HG02852 (cell line): Measurements from ENCODE around the gene CHST15.

ENCODE experiments used
- ATAC-seq: cut with Tn5 transposase; IDR thresholded peaks from one replicate; pipeline ENCODE4 v1.9.1; 2021; ENCODE audit warnings: mild to moderate bottlenecking, moderate library complexity; ENCODE audit not compliant: unreplicated experiment

CHST15 gene

DNA sequence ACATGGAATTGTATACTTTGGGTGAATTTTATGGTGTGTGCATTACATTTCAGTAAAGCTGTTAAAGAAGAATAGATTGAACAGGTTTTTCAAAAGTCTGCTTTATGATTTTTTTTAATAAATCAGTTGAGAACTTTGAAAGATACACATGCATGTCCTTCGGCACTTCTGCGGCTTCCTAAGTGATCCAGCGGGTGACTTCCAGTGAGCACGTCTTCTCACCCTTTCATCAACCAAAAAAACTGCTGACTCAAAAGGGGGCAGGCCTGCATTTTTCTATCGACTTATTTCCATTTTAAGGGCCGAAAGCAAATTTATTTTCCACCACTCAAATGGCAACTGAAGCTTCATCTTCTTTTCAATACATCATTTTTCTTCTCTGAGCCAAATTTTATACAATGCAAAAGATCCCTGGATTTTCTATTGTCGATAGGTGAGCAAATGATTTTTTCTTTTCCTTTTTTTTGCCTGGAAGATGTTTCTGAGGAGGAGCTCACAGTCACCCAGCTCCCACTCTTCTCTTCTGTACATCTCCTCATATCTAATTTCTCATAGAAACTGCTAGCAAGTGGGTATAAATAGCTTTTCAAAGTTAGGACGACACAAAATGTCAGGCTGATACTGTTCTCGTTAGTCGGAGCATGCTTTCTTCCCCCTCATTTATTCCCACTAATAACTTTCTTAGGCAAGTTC is 10.2 kb downstream of the CHST15 start:
- no peak for ATAC-seq

DNA sequence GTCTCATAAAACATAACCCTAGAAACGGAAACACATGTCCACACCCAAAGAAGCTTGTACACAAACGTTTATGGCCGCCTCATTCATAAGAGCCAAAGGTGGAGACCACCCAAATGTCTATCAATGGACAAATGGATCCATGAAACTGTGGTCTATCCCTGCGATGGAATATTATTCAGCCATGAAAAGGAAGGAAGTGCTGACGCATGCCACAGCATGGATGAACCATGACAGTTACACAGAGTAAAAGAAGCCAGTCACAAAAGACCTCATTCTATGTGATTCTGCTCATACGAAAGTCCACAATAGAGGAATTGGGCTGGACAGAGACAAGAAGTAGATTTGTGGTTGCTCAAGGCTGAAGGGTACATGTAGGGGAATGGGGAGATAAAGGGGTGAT is 10.8 kb downstream of the CHST15 start:
- no peak for ATAC-seq

DNA sequence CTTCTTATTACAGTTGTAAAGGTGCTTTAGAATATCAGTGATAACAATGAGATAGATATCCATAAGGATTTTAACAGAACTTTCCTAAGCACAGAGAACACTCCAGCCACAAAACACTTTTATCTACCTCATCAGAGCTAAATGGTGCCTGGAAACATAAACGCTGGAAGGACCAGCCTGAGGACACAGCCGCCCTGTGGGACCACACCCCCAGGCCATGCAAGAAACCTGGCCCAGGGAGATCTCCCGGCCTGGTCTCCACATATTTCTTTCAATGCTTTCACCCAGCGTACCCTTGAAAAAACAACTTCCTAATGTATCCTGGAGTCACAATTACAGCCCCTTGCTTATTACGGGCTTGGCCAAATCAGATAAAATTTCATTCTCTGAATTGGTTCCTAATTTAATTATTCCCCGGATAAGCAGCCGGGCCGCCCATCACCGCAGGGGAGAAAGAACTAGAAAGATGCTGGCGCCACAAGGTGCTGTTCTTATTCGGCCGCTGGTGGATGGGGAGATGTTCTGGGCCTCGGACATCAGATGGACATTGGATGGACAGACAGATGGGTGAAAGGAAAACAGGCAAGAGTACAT is 11.8 kb downstream of the CHST15 start:
- ATAC-seq: no peak

DNA sequence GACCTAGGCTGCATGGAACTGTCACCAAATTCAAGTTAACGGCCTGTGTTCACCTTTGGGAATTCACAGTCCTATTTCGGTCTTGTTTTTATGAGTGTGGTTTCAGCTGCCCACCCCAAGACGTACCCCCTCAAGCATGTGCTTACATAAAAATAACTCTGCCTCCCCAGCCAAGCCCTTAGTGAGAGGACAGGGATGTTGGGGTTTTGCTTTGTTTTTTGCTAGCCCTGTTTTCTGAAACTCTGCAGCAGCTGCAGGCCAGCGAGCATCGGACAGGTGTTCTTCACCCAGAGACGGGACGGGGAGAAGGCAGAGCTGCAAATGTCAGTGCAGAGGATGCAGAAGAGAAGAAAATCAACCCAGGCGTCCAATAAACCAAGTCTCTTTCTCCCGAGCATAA is 13.5 kb downstream of the CHST15 start:
- ATAC-seq: no peak

DNA sequence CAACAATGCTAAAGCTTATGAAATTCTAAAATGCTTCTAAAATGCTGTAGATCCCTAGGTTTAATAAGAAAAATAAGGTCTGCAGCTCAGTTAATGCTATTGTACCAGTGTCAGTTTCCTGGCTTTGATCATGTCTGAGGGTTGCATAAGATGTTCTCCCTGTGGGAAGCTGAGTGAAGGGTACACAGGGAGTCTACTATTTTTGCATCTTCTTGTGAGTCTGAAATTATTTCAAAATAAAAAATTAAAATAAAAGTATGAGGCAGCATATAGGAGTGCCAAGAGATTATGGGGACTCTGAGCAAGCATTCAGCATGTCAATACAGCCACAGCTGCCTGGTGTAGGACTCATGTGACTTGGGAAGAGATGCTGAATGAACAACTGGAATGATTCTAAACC is 14.7 kb downstream of the CHST15 start:
- no peak for ATAC-seq

DNA sequence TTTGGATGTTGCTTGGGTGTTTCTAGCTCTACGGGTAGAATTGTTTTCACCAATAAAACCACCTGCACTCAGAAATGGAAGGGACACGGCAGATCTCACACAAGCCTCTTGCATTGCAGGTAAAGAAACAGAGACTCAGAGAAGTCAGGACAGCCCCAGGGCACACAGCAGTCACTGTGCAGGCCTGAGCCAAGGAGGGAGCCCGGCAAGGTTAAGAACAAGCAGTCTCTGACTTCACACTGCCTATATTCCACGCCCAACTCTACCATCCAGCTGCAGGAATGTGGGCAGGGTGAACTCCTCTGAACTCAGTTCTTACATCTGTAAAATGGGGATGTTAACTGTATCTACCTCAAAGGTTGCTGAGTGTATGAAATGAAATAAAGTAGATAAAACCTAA is 15.4 kb downstream of the CHST15 start:
- no peak for ATAC-seq

DNA sequence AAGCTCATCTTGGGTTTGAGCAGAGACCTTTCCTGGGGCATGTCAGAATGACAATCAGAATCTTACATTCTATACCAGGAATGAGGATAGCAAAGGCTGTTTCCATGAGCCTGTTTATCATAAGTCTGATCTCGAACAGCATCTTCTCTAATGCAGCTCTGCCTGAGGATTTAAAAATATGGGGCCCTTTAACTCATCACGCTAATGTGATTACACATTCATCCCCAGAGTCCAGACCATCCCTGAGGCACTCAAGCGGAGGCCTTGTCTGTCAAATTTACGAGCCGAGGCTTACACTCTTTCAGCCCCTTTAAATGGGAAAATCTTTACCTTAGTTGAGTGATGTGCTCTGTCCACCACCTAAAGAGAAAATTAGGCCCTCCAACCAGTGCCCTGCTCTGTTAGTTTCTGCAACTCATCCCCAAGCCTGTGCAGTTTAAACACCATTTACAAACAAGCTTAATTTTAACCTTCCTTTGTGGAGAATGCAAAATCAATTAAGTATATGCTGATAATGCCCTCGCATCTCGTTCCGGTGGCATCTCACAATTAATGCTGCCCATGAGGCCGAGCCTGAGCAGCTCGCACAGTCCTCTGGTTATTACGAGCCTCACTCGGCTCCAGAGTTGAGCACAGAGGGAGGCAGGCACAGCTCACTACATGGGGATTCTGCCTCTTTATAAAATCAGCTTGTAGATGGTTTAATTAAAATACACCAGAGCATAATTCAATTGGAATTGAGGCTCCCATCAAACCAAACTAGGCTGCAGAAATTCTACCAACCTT is 16.0 kb downstream of the CHST15 start:
- no peak for ATAC-seq

DNA sequence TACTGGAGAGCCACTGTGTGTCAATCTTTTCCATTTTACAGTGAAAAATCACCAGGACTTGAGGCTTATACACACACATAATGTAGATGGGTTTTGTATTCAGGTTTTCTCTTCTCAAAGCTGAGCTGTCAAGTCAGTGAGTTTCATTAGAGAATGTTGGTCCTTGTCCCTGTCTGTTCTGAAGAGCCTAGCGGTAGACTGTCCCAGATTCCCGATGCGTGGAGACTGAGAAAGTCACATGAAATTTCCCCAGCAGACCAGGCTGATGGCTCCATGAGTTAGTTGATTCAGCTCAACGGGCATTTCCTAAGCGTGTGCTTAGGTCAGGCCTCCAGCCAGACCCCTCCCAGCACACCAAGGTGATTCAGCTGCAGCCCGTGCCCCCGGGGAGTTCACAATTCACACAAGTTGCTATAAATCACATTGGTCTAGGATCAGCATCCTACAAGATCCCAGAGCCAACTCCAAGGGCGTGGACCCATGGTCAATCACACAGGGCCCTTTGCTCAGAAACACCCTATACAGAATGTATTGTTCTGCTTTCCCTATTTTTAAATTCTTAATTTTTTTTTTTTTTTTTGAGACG is 17.2 kb downstream of the CHST15 start:
- no peak for ATAC-seq

DNA sequence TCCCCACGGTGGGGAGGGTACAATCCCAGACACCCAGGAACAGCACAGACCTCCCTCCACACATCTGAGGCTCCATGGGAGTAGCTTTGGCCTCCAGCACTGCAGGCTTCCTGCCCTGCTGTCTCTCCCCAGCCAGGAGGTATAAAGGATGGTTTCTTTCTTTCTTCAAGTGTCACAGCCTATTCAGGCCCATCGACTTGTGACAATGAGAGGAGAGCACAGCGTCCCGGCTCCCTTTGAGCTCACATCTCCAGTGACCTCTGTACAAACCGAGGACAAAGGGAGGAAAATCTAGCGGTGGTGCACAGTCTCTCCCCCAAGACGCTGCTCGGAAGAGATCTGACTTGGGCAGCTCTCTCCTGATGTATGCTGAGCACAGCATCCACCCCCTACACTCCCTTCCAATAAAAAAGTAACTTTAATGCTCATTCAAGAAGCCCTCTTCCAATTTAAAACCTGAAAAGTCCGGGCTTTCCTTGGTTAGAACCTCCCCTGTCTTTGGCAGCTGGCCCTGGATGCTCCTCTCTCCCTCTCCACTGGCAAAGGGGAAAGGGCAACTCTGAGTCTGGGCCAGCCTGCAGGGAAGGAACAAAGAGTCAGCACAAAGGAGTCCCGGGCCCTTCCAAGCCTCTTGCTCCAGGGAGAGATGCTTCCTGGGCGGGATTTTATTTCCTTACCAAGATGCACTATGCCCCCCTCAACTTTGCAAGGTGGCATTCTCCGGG is 18.0 kb downstream of the CHST15 start:
- no peak for ATAC-seq

DNA sequence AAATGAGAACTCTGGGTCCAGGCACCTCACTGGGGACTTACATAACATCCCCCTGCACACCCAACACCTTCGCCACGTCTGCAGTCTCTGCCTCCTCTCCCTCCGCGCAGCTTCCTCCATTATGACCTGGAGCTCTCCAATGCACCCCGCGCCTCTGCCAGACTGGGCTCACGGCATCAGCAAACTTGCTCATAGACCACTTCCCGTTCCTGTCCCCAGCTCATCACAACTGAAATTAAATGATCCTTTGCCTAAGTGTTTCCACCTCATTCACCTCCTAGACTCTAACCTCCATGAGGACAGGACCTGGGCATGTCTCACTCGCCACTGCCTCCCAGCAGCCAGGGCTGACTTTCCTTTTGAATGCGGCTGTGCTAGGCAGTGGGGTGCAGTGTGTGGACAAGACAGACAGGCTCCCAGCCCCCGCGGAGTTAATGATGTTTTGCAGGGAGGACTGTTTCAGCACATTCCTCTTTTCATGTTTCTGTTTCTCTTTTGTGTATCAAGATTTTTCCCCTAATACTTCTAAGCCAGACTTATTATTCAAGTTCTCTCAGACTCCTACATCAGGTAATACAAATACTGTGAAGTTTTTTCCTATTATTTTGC is 18.8 kb downstream of the CHST15 start:
- no peak for ATAC-seq

DNA sequence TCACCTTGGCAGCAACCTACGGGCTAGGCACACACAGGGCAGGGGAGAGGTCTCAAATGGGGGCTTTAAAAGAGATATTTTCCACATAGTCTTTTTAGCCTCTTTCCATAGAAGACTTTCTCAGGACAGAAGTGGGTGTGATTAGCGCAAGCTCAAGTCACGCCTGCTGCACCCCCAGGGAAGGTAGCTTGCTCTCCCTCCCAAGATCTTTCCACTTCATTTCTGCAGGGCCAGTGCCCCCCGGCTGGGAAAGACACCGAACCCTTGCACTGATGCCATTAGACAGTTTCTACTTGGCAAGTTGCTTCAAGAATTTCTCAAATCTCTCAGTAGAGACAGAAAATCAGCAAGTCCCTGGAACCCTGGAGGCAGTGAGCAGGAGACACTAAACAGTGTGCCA is 19.4 kb downstream of the CHST15 start:
- ATAC-seq: no peak

DNA sequence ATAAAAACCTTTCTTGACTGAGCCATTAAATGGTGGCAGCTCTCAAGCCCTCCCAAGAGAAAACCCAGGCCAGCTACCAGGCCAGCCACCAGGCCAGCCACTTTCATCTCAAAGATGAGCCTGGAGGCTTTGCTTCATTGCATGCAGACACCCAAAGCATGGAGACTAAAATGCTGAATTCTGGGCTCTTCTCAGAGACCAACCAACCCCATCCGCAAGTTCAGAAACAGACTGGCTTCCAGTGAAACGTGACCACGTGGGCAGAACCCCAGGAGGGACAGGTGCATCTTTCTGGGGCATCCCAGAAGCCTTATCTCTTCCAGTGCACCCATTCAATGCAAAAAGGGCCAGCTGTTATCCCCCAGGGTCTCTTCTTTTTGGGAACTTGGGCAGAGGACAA is 20.9 kb downstream of the CHST15 start:
- ATAC-seq: no peak

DNA sequence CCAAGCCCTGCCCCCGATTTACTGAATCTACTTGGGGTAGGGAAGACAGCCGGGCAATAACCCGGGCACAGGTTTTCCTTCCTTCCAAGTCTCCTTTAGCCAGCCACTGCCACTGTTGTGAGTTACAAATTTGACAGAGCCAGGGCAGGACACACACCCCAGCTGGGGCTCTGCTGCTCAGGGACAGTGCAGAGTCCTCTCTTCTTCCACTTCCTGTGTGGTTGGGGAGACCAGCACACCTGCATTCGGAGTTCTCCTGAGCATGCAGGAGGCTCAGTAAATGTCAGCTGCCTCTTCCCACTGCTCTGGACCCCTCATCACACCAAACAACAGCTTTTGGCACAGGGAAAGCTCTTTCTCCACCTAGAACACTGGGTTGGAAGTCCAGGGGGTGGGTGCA is 21.3 kb downstream of the CHST15 start:
- ATAC-seq: no peak

DNA sequence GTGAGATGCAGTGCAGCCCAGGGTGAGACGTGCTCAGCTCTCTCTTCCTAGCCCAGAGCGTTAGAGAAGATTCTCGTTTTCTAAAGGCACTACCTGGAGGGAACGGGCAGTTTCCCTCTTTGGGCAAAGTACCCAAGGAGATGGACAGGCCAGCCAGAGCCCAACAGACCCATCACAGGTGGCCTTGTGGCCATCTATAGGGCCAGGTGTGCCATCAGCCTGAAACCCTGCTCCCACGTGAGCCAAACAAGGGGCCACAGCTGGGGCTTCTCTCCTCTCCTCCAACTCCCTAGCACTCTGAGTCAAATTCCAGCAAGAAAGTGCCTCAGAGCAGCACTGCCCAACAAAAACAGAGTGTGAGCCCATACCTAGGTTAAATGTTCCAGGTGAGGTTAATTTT is 22.3 kb downstream of the CHST15 start:
- ATAC-seq: no peak

DNA sequence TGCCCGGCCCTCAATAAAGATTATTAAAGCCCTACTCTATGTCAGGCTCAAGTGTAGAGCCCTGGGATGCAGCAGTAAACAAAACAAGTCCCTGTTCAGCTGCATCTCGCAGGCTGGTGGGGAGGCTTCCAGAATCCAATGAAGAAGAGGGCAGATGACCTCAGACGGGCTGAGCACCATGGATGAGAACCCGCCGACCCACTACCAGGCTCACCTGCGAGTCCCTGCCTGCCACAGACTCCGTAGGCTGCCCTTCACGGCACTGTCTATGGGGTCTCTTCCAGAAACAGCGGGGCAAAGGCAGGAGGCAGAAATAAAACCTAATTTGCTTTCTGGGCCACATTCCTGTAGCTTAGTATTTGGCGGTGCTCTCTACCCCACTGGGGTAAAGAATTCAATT is 22.7 kb downstream of the CHST15 start:
- no peak for ATAC-seq

DNA sequence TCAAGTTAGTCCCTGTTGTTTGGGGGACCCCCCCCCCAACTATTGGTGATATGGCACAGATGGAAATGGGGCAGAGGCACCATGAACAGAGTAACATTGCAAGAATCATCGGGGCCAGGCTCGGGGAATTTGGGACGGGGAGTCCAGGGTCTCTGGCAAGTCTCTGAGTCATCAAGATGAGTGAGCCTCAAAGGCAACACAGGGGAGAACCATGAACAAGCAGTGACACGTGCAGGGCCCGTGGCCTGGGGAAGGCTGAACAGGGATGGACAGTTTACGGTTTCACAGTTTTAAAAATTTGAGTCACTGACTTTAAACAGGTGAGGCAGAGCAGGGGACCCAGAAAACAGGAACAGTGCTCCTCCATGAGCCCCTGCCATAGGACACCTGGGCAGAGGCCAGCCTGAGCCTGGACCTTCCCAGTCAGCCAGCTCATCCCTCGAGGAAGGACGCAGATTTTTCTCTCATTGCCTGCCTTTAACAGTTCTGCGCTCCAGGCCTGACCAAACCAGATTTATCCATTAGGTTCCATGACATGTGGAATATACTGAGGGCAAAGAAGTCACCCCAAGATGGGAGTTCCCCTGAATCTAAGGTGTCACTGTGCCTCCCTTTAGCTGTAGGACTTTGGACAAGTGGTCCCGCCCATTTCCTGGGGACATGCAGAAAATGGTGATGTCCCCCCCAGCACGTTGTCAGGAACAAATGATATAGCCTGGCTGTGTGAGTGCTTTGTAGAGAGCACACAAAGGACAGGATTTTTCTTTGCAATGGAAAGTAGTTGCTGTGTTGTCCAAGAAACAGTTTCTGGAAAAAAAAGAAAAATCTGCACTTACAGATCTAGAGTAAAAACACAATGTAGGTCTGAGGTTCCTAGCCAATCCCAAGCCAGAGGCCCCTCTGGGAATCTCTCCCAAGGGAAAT is 23.8 kb downstream of the CHST15 start:
- no peak for ATAC-seq

DNA sequence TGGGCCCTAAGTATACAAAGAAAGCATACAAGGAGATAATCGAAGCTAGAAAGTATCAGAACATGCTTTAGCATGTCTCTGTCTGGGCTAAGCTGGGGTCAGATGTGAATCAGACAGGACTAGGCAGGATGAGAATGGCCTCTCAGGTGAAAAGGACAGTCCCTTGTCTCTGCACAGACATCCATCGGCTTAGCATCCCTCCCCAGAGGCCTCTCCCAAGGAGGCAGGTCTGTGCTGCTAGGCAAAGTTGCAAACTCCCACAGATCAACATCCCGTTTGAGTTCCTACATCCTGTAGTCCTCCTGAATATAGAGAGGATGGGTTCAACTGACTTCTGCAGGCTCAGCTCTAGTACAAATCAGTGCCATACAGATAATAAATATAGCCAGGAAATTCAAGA is 24.5 kb downstream of the CHST15 start:
- ATAC-seq: no peak

DNA sequence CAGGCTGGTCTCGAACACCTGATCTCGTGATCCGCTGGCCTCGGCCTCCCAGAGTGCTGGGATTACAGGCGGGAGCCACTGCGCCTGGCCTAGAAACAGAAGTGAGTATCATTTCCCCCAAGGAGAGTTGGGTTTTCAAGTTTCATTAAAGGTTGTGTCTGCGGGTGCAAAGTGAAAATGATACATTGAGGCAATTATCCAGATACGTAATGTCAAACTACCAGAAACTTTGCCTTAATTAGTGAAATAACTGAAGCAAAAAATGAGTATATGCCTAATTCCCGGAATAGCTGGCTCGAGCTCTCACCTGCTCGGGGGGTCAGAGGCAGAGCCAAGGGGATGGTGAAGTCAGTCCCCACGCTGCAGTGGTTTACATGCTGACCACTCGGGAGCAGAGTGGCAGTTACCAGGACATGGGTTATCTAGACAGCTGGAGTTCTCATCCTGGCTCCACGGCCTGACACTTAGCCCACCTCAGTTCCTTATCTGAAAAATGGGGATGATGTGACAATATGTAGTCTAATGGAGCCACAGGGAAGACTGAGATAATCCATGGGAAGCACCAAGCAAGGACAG is 25.5 kb downstream of the CHST15 start:
- no peak for ATAC-seq
